Middle frontal gyrus (tissue), 1 donor: Measurements from ENCODE around the gene ESF1.
"Not testable (repeated sequence)": the region's sequence is repeated elsewhere in the genome, so short reads cannot be mapped to it uniquely, and the experiment has no call there.

Experiments
- DNase-seq: peaks from one replicate; pipeline ENCODE4 v3.0.0-alpha.2; 2015; ENCODE audit warnings: low spot score; ENCODE audit errors: extremely low spot score

The ESF1 gene

DNA sequence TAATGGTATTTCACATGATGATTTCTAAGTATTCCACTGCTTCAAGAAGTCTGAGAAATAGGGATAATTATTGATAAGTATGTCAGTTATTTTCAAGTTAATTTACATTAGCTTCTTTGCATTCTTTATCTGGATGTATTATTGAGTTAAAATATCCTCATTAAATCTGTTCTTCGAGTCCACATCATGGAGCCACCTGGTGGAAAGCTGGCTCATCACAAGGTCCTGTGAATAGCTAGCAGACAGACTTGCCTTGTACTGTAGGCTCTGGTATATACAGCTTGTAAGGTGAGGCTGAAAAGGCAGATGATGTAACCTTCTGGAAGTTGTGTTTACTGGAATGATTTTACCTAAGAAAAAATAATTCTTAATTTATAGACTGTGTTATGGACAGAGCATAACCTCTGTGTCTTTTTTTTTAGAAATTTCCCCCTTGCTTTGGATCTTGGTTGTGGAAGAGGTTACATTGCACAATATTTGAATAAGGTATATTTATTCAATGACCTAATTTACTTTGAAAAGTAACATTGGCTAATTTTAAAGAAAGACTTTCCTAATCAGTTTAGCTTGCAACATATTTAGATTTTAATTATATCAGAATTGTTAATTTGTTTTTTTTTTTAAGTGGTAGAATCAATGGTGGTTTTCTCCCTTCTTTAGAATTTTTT, 3.6 kb upstream of the ESF1 start:
- peak; percentile 17 for DNase-seq

- no peak for DNase-seq
Measured at GRCh38 chr20:13786143-13786828, 1.6 kb upstream of the ESF1 start.

DNA sequence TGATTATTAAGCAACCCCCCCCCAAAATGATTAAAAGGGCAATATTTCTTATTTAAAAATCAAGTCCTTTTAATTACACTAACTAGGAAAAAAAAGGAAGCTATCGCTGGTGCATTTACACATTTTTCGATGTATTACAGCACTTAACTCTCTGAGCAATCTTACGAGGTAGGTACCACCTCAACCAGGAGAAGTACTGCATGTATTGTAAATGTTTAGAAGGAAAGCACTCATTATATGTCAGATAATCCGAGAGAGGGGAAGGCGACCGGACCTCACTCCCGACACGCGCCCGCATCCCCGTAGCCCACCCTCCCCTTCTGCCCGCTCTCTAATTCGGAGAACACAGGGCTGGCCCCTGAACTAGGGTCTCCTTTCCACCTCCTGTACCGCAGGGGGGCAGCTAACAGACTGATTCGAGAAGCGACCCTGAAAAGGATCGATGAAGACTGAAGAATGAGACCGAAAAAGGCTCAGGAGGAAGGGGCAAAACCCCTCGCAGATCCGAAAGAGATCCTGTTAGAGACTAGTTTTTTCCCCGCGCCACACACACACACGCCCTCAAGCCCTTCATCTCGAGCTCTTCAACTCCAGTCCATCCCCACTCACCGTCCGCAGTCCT, 337 bp downstream of the ESF1 start:
- no peak for DNase-seq

DNA sequence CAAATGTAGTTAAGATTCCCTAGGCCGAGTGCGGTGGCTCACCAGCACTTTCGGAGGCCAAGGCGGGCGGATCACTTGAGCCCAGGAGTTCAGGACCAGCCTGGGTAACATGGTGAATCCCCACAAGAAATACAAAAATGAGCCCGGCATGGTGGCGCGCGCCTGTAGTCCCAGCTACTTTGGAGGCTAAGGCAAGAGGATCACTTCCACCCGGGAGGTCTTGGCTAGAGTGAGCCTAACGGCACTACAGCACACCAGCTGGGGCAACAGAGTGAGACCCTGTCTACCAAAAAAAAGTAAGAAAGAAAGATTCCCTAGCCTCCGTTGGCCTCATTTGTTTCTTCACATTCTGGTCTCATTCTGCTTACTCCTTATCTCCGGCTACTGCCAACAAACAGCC, 1.2 kb downstream of the ESF1 start:
- DNase-seq, result no peak

DNA sequence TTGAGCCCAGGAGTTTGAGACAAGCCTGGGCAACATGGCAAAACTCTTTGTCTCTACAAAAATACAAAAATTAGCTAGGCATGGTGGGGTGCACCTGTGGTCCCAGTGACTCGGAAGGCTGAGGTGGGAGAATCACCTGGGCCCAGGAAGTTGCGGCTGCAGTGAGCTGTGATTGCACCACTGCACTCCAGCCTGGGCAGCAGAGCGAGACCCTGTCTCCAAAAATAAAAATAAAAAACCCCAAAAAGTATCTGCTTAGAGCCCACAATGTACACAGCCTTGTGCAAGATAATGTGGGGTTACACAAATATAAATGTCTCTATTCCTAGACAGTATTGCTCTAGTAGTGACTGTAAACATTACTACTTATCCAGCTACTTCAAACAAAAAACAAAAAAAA, 5.9 kb downstream of the ESF1 start:
- no peak for DNase-seq

GRCh38 chr20:13777171-13777601, 7.5 kb downstream of the ESF1 start:
- DNase-seq, result no peak

DNA sequence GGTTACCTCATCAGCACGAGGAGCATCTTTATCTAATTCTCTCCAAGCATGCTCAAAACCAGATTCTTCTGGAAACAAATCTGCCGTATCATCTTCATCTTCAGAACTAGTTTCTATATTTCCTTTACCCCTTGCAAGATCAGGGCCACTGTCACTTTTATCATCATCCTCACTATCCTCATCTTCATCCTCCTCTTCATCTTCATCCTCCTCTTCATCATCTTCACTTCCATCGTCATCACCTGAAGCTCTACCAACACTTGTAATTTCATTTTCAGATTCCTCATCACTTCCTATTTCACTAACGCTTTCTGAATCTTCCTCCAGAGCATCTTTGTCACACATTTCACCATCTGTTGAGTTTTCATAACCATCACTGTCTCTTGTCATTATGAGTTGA, 8.9 kb downstream of the ESF1 start:
- DNase-seq, result no peak

GRCh38 chr20:13772529-13772928, 12.2 kb downstream of the ESF1 start:
- DNase-seq, result no peak

GRCh38 chr20:13771853-13772453, 12.8 kb downstream of the ESF1 start:
- DNase-seq, result peak; percentile 28

GRCh38 chr20:13770141-13770540, 14.6 kb downstream of the ESF1 start:
- DNase-seq, result no peak

DNA sequence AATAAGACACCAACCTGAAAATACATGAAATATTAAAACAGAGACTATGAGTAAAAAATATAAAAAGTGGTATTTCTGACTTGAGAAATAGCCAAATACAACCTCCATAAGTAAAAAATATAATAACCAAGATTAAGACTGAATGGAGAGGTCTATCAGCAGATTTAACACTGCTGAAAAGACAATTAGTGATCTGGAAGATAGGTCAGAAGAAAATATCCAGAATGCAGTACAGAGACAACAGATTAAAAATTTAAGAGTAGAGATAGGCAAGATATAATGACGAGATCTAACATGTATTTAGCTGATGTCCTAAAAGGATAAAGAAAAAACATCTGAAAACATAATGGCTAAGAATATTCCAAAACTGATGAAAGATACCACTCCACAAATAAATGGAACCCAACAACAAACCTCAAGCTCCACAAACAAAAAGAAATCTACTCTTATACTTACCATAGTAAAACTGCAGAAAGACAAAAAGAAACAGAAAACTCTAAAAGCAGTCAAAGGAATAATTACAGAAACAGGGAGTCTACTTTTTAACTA, 18.8 kb downstream of the ESF1 start:
- DNase-seq, result no peak

GRCh38 chr20:13765299-13765698, 19.4 kb downstream of the ESF1 start:
- DNase-seq, result no peak

- not testable (repeated sequence) for DNase-seq
Measured at GRCh38 chr20:13760451-13760946, 24.2 kb downstream of the ESF1 start.

- DNase-seq, result no peak
Measured at GRCh38 chr20:13758884-13759283, 25.8 kb downstream of the ESF1 start.

- DNase-seq, result no peak
Measured at GRCh38 chr20:13756551-13756950, 28.2 kb downstream of the ESF1 start.

- no peak for DNase-seq
Measured at GRCh38 chr20:13755809-13756208, 28.9 kb downstream of the ESF1 start.

DNA sequence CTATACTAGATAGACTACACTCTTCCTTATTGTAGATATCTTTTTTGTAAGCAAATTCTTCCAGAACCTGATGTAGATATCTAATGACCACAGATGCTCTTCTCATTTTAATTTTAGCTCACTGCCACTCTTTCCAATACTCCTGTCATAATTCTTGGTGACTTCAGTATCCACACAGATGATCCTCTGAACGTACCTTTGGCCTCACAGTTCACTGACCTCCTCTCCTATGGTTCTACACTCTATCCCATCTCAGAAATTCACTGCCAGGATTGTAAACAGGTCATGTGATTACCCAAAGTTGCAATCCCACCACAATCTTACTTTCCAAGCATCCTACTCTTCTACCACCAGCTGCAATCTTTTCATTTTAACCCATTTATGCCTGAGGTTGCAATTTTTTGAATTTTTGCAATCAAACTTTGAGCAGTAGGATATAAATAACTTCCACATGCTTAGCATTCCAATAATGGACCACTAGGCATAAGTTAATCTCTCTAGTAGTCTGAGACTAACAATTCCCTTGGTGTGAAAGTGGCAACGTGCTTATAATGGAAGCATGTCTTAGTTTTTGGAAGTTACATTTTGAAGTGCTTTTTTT, 31.2 kb downstream of the ESF1 start:
- no peak for DNase-seq

GRCh38 chr20:13749811-13750210, 34.9 kb downstream of the ESF1 start:
- no peak for DNase-seq

- no peak for DNase-seq
Measured at GRCh38 chr20:13745784-13746183, 38.9 kb downstream of the ESF1 start.

- no peak for DNase-seq
Measured at GRCh38 chr20:13744352-13744751, 40.4 kb downstream of the ESF1 start.

DNA sequence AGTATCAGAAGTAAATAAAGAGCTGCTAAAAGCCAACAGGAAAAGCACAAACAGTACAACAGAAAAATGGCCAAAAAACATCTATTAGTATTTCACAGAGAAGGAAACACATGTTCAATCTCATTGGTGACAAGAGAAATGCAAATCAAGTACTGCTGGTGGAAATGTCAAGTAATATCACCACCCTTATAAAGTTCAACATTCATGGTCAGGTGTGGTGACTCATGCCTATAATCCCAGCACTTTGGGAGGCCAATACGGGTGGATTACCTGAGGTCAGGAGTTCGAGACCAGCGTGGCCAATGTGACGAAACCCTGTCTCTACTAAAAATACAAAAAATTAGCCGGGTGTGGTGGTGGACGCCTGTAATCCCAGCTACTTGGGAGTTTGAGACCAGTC, 42.8 kb downstream of the ESF1 start:
- DNase-seq, result no peak
